Transverse colon (tissue), 4 donors: ENCODE data around the gene CWH43. TPM values are rescaled to one million over a fixed set of nuclear protein-coding genes. Genes with fewer than 3 reads are reported as not detected.

Source experiments
- small RNA-seq, 4 donors: library from RNA; depleted of rRNA; stranded (forward); fragments of <200 nt; gene quantifications; one replicate each; pipeline ENCODE3, GENCODE V24; 2016
- total RNA-seq, 4 donors: library from RNA; depleted of rRNA; stranded (reverse); fragments of >200 nt; gene quantifications; one replicate each; pipeline ENCODE4 v1.1.0, GENCODE V29; 2016

Gene CWH43
- total RNA-seq, 4 donors from 2014 or later, result 13.5 to 43.3 (median 34.8) TPM

Small RNAs within 50 kb of the gene (small RNA-seq; reads per million reads assigned to genes)
- 0 reads per million in 4 donors for gene AC020593.1

Other genes with a start within 250 kb of the CWH43 start
- 100 to 1,000 TPM; 477 to 645 (median 545) TPM for gene FRYL, start 206.0 kb upstream of the CWH43 start, total RNA-seq
- 100 to 1,000 TPM; 104 to 264 (median 115) TPM for gene OCIAD1, start 155.2 kb upstream of the CWH43 start, total RNA-seq
- gene OCIAD2, start 79.5 kb upstream of the CWH43 start, total RNA-seq, result 10 to 100 TPM in 3 of 4 donors, 1 to 10 TPM in 1; 4.4 to 71.7 (median 30.3) TPM